ENCODE measurements around the gene ZDHHC14.

ZDHHC14 gene

GRCh38 chr6:157615951-157616350 lies 235.0 kb downstream of the ZDHHC14 start:
- DNase-seq (ENCODE audit: low read depth, low spot score), result no peak

GRCh38 chr6:157620944-157621343 lies 240.0 kb downstream of the ZDHHC14 start:
- DNase-seq (ENCODE audit: low read depth, low spot score), result no peak

GRCh38 chr6:157621406-157621805 lies 240.4 kb downstream of the ZDHHC14 start:
- no peak for DNase-seq (ENCODE audit: low read depth, low spot score)

GRCh38 chr6:157622427-157622826 lies 241.4 kb downstream of the ZDHHC14 start:
- DNase-seq (ENCODE audit: low read depth, low spot score), result no peak

- DNase-seq (ENCODE audit: low read depth, low spot score), result no peak
These were observed 244.1 kb downstream of the ZDHHC14 start for GRCh38 chr6:157625111-157625510.

GRCh38 chr6:157625764-157626163 lies 244.8 kb downstream of the ZDHHC14 start:
- no peak for DNase-seq (ENCODE audit: low read depth, low spot score)

- DNase-seq (ENCODE audit: low read depth, low spot score), result no peak
These were observed 246.4 kb downstream of the ZDHHC14 start for GRCh38 chr6:157627195-157627966.

GRCh38 chr6:157628463-157628862 lies 247.5 kb downstream of the ZDHHC14 start:
- DNase-seq (ENCODE audit: low read depth, low spot score), result no peak

GRCh38 chr6:157629220-157629619 lies 248.2 kb downstream of the ZDHHC14 start:
- no peak for DNase-seq (ENCODE audit: low read depth, low spot score)

- DNase-seq (ENCODE audit: low read depth, low spot score), result no peak
These were observed 249.6 kb downstream of the ZDHHC14 start for GRCh38 chr6:157630463-157631080.

GRCh38 chr6:157631412-157631811 lies 250.4 kb downstream of the ZDHHC14 start:
- DNase-seq (ENCODE audit: low read depth, low spot score), result no peak

- DNase-seq (ENCODE audit: low read depth, low spot score), result no peak
These were observed 251.0 kb downstream of the ZDHHC14 start for GRCh38 chr6:157631838-157632614.

GRCh38 chr6:157632821-157633220 lies 251.8 kb downstream of the ZDHHC14 start:
- DNase-seq (ENCODE audit: low read depth, low spot score), result no peak

- no peak for DNase-seq (ENCODE audit: low read depth, low spot score)
These were observed 253.6 kb downstream of the ZDHHC14 start for GRCh38 chr6:157634546-157634945.

GRCh38 chr6:157635388-157636244 lies 254.6 kb downstream of the ZDHHC14 start:
- DNase-seq (ENCODE audit: low read depth, low spot score), result no peak

GRCh38 chr6:157637516-157637915 lies 256.5 kb downstream of the ZDHHC14 start:
- no peak for DNase-seq (ENCODE audit: low read depth, low spot score)

GRCh38 chr6:157637941-157638662 lies 257.1 kb downstream of the ZDHHC14 start:
- DNase-seq (ENCODE audit: low read depth, low spot score), result no peak

- no peak for DNase-seq (ENCODE audit: low read depth, low spot score)
These were observed 257.8 kb downstream of the ZDHHC14 start for GRCh38 chr6:157638779-157639178.

- no peak for DNase-seq (ENCODE audit: low read depth, low spot score)
These were observed 259.9 kb downstream of the ZDHHC14 start for GRCh38 chr6:157640746-157641451.

- no peak for DNase-seq (ENCODE audit: low read depth, low spot score)
These were observed 260.8 kb downstream of the ZDHHC14 start for GRCh38 chr6:157641837-157642236.

Data from brain pericyte (primary cell).